Ammon's horn (tissue), 1 donor: ENCODE measurements around the gene RNLS.
"Not testable (repeated sequence)": the region's sequence is repeated elsewhere in the genome, so short reads cannot be mapped to it uniquely, and the experiment has no call there.

Experiments used
- DNase-seq: peaks from one replicate; pipeline ENCODE4 v3.0.0-alpha.2; 2016; ENCODE audit warnings: low spot score

RNLS gene

DNA sequence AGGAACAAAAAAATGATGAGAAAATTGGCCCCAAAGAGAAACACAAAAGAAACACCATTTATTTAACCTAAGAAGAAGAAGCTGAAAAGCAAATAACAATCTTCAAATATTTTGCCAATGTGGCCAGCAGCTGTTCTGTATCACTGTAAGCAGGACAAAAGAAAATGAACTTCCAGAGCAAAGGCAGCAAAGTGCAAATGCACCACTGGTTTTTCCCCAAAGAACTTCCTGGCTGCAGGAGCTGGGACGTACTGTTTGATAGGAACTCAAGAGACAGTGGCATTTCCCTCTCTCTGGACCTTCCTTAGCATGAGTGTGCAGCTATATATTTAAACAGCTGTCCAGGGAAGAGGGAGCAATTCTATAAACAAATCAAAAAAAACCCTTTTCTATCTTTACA, 60.4 kb downstream of the RNLS start:
- DNase-seq = no peak

DNA sequence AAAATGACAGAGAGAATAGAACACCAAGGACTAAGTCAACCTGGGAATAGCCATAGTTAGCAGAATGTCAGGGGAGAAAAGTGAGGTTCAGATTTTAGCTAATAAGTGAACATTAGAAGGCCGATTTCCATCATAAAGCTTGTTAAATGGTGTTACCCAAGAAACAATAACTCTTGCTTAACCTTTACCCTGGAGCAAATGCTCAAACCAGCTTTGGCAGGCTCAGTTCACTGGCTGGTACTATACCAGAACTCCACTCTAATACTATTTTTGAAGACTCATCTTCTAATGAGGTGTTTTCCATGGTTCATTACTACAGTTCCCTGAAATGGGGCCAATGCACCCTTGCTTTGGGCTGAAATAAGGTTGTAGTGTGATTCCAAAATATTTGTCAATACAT, 61.3 kb downstream of the RNLS start:
- no peak for DNase-seq

DNA sequence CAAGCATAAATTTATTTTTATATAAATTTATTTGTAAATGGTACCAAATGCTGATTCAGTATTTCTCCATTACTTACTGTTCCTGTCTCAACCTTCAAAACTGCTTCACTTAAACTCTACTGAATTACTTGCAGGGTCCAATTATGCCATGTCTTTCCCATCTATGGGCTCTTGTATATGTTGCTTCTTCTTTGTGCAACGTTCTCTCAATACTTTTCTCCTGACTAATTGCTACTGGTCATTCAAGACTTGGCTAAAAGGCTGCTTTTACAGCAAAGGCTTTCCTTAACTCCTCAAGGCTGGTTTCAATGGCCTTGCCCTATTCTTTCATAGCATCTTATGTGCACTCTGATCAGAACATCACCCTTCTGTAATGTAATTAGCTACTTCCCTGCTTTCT, 67.9 kb downstream of the RNLS start:
- no peak for DNase-seq

DNA sequence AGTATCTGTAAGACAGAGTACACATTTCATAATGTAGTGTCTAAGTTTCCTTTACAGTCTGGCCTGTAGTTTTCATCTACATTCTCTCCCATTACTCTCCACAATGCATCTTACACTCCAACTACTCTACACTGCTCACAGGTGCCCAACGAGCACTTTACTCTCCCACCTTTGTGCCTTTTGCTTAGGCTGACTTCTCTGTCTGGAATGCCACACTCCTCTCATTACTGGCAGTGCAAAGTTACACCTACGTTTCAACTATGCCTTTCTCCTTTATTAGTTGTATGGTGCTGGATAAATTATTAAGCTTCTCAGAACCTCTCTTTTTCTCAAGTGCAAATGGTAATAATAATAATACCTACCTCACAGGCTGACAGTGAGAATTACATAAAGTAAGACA, 70.5 kb downstream of the RNLS start:
- no peak for DNase-seq

DNA sequence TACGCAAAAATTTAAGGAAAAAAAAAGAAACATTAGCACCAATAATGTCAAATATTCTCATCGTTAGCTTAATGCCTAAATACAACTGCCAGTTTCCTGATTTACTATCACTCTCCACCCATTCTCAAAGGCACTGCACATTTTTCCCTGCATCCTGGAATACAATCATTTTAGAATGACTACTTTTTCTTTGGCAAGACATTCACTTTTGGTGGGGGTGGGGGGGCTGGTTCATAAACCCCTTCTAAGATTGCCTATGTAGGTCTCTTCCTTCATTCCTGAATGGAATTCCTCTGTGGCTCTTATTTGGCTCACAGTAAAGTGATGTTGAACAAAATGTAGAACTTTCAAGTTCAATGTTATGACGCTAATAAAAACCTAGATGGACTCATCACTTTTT, 74.3 kb downstream of the RNLS start:
- no peak for DNase-seq

DNA sequence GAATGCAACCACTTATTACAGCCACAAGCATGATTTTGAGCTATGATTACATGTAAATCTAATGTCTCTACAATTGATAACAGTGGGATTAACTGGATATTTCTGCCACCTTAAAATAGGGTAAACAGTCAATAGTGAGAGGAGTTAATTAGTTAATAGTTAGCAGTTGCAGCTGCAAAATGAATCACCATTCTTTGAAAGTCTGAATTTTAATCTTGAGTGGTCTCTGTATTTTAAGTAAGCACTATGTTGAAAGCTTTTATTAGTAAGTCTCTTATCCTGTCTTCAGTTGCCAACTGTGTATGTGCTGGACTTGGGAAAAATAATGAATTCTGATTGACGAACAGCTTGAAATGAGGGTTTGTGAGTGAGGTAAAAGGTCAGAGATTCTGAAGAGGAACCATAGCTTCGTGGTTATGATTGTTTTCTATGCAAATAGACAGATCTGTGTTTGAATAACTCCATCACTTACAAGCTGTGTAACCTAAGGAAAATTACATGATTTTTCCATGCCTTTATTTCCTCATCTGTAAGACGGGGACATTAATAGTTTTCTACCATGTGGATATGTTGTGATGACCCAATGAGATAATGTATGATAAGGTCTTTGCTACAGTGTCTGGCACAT, 75.2 kb downstream of the RNLS start:
- no peak for DNase-seq

DNA sequence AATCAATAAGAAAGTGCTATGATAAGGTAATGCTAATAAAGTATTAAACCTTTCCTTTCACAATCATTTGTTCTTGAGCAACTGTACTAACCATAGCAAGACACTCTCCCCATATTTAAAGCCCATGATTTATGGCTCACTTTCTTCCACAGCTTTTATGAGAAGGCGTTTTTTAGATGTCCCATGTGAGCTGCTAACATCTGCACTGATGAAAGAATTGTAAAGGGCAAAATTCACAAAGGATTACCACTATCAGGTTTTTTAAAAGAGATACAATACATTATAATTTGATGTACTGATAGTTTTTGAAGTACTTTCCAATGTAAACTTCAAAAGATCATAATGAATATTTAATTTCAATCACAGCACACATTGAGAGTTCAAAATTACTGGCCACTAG, 75.7 kb downstream of the RNLS start:
- no peak for DNase-seq

DNA sequence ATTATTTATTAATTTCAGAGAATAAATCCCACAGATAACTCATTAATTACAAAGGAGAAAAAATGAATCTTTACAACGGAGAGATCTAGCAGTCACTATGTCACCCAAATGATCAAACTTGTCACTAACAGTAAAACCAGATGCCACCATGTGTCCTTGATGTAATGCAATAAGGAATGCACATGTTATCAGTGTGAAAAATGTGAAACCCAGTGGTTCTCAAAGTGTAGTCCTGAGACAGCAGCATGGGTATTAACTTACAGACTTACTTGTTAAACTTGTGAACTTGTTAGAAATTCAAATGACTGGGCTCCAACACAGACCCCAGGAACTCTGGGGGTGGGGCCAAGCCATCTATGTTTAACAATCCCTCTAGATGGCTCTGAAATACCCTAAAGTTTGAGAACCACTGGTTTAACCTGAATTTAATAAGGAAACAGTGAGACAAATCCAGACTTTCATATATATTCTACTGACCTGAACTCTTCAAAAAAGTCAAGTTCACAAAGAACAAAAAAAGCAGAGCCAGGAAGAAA, 77.4 kb downstream of the RNLS start:
- DNase-seq = no peak

DNA sequence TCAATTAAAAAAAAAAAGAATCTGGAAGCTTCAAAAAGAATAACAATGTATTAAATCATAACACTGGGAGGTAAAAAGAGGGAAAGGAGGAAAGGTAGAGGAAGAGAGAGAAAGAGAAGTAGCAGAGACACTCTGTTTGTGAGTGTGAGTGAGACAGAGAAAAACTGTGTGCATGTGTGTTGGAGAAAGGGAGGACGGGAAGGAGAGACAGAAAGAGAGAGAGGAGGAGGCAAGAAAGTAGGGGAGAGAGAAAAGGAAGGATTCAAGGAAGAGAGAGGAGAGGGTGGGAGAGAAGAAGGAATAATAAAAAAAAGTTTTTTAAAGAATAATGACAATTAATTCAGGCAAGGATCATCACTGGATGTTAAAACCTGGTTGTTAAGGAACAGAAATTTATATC, 77.9 kb downstream of the RNLS start:
- no peak for DNase-seq

DNA sequence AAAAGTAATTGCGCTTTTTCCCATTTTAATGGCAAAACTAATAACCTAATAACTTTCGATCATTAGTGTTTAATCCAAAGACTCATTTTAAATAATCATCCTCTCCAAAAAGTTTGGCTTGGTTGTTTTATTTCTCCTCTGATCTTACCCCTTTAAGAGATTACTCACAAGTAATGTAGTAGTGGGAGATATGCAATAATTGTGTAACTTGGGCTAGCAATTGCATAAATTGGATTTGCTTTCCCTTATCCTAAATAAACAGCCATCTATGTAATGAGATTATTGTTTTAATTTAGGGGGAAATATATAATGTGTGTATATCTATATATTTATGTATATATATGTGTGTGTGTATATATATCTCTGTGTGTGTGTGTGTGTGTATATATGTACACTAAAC, 82.5 kb downstream of the RNLS start:
- DNase-seq = no peak

DNA sequence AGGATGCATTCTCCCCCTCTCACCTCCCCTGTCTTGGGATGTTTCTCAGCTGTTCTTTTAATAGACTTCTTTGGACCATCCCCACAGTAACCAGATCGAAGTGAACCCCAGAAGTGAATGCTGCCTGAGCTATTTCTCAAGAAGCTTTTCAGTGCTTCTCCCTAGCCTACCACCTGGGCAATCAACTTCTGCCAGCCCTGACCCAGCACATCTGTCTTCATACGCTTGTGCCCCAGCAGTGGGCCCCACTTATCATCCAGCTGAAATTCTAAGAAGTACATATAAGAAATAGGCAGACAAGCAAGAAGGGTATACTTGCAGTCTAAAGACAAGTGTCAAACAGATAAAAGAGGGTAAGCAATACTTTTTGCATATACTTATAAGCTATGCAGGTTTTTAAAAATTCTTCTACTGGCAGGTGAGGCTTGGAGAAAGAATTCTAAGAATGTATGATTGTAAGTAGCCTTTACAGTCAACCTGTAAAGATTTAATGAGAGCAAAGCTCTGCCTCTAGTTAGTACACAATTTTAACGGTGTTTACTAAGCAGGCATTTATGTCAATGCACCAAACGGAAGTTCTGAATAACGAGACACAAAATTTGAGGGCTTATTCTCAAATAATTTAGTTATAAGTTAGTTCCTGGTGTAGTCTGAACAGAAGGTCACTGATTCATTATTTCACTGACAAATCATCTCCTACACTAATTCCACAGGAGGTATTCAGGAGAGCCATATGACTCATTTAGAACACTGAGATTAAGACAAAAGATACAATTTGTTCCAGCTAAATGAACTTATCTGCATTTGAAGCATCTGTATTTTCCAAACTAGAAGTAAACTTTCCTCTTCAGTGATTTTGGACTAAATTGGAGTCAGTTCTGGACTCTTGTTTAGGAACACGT, 83.3 kb downstream of the RNLS start:
- DNase-seq = no peak

DNA sequence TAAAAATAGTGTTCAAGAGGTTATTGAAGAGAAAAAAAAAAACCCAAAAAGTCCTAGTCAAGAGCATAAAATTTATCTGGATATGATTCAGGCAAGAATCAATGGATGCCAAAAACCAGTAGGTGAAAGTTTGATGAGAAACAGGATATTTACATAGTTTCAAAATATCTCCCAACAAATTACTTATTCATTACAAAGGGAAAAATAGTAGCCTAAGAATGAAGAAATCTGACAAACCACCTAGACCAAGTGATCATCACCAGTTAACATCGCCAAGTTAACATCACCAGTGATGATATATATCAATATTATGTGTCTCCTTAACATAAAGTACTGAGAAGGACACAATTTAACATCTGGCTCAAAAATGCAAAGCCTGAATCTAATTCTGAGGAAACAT, 85.2 kb downstream of the RNLS start:
- no peak for DNase-seq

DNA sequence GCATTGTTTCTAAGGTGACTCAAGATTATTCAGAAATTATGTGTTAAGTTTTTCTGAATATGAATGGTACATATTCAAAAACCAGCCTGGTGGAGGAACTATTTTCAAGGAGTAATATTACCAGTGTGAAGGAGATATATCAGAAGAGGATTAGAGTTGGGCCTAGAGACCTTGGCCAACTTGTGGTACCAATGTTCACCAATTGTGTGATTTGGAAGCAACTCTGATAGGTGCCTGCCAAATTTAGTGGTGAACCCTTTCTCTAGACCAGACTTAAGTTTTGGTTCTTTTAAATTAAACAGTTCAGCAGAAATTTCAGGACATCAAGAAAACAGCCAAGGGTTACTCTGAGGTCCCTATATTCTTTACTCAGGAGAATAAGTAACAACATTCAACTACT, 88.6 kb downstream of the RNLS start:
- DNase-seq = no peak

DNA sequence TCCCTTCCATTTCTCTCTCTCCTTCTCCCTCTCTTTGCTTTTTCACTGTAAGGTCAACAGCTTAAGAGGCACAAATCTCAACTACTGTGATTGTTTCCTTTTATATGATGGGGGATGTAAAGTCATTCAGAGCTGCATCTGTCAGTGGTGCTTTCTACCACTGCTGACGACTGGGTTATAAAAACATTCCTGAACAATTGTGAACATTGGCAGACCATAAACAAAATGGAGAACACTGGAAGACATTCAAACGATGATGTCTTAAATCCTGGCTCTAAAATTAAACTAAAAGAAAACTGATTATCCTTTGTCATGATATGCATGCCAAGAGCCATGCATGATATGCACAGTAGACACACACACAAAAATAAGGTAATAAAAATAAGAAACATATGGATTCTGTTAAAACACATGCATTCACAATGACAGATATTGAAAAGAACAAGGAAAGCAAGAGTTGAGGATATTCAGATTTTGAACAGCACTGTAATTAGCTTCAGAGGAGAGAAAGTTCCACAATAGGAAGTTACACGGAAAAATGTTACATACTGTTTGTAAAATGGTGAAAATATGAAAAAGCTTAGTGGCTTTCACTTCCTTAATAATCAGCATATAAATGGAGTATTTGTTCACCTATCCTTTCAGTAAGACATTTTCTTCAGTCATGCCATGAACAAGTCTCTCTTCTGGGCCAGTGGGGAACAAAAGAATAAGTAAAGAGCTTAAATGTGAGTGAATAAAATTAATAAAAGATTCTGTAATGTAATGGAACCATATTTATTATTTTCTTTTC, 89.2 kb downstream of the RNLS start:
- no peak for DNase-seq

DNA sequence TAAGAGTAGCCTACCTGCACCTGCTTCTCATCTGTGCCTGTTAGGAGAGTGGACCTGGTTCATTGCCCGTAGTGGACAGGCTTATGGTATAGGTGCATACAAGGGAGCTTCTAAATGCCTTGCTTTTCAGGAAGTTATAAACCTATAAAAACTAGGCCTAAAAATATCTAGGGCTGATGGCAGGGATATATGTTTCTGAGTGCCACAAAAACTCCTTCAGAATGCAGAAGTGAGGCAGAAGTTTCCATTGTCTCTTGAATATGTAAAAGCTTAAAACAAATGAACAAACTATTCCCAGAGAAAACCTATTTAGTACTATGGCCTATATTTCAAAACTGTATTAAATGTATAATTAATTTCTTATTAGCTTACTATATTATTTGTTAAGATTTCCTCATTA, 91.8 kb downstream of the RNLS start:
- no peak for DNase-seq

DNA sequence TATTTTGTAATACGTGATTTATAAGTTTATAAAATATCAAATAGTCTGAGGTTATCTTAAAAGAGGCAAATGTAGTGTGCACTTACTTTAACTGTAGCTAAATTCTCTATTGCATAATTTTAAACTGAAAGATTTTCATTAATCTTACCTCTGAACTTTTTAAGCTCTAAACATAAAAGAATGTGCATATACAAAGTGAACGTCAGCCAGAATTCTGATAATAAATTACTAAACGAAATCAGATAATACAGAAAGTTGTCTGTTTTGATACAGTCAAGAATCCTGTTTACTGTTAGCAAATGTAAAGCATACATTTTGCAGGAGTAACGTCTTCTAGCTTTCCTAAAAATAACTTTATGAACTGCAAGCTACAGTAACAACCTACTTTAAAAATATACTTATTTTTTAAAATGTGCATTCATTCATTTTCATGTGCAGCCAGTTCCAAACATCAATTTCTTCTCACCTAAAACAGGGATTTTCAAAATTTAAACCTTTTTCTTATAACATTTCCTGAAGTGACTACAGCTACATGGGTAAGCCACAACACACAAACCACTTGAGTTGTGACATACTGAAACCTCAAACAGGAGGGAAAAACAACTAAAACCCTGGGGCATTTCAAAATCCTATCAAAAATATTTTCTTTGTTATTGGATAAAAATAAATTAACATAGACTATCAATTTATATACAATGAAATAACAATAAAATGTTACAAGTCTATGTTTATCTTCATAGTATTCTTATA, 92.7 kb downstream of the RNLS start:
- no peak for DNase-seq

DNA sequence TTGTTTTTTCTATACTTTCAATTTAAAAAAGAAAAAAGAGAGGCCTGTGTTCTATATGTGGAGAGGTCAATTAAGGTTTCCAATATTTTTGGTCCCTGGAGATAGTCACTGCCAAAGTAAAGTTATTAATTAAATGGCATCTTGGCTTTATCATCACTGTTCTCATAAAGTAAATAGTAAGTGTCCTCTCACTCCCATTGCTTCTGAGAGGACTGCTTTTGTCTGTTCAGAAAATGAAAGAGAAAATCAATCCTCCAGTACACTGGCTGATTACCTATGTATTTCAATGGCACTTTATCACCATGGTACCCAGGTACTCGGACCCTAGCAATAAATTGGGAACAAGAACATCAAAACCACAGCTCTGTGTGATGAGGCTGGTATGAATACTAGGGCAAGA, 94.0 kb downstream of the RNLS start:
- no peak for DNase-seq

DNA sequence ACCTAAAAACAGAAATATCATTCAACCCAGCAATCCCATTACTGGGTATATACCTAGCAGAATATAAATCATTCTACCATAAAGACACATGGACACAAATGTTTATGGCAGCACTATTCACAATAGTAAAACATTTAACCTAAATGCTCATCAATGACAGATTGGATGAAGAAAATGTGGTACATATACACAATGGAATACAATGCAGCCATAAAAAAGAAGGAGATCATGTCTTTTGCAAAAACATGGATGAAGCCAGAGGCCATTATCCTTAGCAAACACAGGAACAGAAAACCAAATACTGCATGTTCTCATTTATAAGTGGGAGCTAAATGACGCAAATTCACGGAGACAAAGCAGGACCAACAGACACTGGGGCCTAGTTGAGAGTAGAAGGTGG, 96.3 kb downstream of the RNLS start:
- not testable (repeated sequence) for DNase-seq

DNA sequence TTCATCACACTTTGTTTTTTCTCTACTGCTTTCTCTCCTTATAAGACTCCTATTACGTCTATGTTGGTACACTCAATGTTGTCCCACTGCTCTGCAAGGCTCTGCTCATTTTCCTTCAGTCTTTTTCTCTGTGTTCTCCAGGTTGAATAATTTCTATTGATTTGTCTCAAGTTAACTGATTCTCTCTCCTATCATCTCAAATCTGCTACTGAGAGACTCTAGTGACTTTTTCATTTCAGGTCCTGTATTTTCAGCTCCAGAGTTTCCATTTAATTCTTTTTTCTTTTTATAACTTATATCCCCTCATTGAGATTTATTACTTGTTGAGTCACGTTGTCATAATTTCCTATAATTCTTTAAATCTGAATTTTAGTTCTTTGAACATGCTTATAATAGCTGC, 100.9 kb downstream of the RNLS start:
- DNase-seq = no peak

DNA sequence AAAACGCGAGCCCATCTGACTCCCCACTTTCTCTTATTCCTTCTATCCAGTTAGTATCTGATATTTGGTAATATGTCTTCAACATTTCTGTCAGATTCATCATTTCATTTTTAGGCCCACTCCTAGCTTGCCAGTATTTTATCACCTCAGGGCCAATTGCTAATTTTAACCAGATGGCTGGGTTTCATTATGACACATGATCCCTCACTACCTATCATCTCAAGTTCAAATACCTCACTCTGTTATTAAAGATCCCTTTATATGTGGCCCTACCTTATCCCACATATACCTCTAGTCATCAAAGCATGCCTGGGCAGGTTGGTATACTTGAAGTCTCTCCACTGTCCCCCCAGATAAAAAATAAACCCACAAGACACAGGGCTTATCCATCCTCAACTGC, 104.9 kb downstream of the RNLS start:
- no peak for DNase-seq

DNA sequence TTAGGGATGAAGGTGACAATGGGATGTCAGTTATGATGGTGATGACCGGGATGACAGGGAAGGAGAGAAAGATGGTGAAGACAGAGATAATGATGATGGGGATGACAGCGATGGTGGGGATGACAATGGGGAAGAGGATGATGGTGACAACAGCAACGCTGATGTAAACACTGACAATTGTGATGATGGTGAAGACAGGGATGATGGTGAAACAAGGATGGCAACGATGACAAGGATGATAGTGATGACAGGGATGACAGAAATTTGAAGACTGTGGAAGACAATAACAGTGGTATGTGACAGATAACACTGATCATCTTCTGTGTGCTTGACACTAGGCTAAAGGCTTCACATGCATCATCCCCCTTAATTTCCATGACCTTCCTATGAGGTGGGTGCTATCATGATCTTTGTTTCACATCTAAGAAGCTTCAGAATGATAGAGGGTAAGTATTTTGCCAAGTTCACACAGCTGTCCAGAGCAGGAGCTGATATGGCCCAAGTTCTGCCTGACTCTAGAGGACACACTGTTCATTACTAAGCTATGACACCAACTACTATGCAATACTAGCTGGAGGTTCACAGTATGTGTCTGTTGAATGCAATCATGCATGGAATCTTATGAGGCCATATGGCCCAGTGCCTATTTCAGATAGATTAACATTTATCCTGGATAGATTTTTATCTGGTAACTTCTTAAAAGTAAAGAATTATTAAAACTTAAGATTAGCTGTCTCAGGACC, 105.6 kb downstream of the RNLS start:
- DNase-seq = no peak
